Ectodermal cell (in vitro differentiated cells): ENCODE data around the gene GTF2F2.

ENCODE experiments used
- H3K27ac ChIP-seq: 2 replicates; pipeline ENCODE4 v1.7.0; 2013; ENCODE audit warnings: mild to moderate bottlenecking, low read depth, low read length; ENCODE audit not compliant: insufficient read depth, poor library complexity, severe bottlenecking
- H3K27me3 ChIP-seq: 2 replicates; pipeline ENCODE4 v1.7.0; 2013; ENCODE audit warnings: mild to moderate bottlenecking, low read length; ENCODE audit not compliant: insufficient read depth, control insufficient read depth, poor library complexity, severe bottlenecking
- H3K36me3 ChIP-seq: one replicate; pipeline ENCODE4 v1.7.0; 2013; ENCODE audit warnings: low read length; ENCODE audit not compliant: control insufficient read depth, insufficient read depth
- H3K4me1 ChIP-seq: one replicate; pipeline ENCODE4 v1.7.0; 2013; ENCODE audit warnings: low read length; ENCODE audit not compliant: control insufficient read depth, insufficient read depth
- H3K4me3 ChIP-seq: 2 replicates; pipeline ENCODE4 v1.7.0; 2013; ENCODE audit warnings: low read depth, low read length, control low read depth; ENCODE audit not compliant: insufficient read depth
- H3K9me3 ChIP-seq: 2 replicates; pipeline ENCODE4 v1.7.0; 2013; ENCODE audit warnings: mild to moderate bottlenecking, low read length, moderate library complexity; ENCODE audit not compliant: control insufficient read depth
- WGBS, 2 experiments: methylation state at CpG; one replicate each; pipeline ENCODE4 v1.1.7; 2013; ENCODE audit warnings: missing lambda C conversion rate in 2 of 2; 5-methylcytosine and 5-hydroxymethylcytosine counted together

GTF2F2 gene

GRCh38 chr13:45143346-45143751, 23.0 kb downstream of the GTF2F2 start:
- no peaks in the 10 kb centered on the region for H3K4me1 ChIP-seq
- 97% methylated on average over 5 to 7 of the region's 7 CpGs for WGBS, 2 experiments
- no peaks in the 10 kb centered on the region for H3K36me3 ChIP-seq
- H3K4me3 ChIP-seq, result no peak overlapping the region
- H3K27ac ChIP-seq, result no peak overlapping the region
- H3K27me3 ChIP-seq, result no peaks in the 10 kb centered on the region
- H3K9me3 ChIP-seq, result no peaks in the 10 kb centered on the region

GRCh38 chr13:45149964-45150363, 29.7 kb downstream of the GTF2F2 start:
- WGBS, 2 experiments, result no CpG with 5 or more reads among the region's 1 CpG
- no peaks in the 10 kb centered on the region for H3K4me1 ChIP-seq
- no peak overlapping the region for H3K27ac ChIP-seq
- no peak overlapping the region for H3K4me3 ChIP-seq
- no peaks in the 10 kb centered on the region for H3K9me3 ChIP-seq
- no peaks in the 10 kb centered on the region for H3K27me3 ChIP-seq
- H3K36me3 ChIP-seq, result peaks cover 8% of the 10 kb centered on the region

- Histone ChIP-seq H3K4me3 (no peak overlapping the region), H3K27me3 (no peaks in the 10 kb centered on the region), H3K36me3 (peaks cover 5% of the 10 kb centered on the region), H3K4me1 (no peaks in the 10 kb centered on the region), H3K9me3 (no peaks in the 10 kb centered on the region), H3K27ac (no peak overlapping the region)
- 92 to 95% methylated on average over 7 of the region's 7 CpGs for WGBS, 2 experiments
These were observed 36.5 kb downstream of the GTF2F2 start for GRCh38 chr13:45156565-45157361.

- no peak overlapping the region for H3K27ac ChIP-seq
- H3K27me3 ChIP-seq, result no peaks in the 10 kb centered on the region
- H3K36me3 ChIP-seq, result no peaks in the 10 kb centered on the region
- H3K9me3 ChIP-seq, result no peaks in the 10 kb centered on the region
- no peak overlapping the region for H3K4me3 ChIP-seq
- WGBS, 2 experiments, result 67 to 90% methylated on average over 1 of the region's 1 CpG
- no peaks in the 10 kb centered on the region for H3K4me1 ChIP-seq
These were observed 41.9 kb downstream of the GTF2F2 start for GRCh38 chr13:45162194-45162593.

- 100% methylated on average over 1 of the region's 1 CpG; no CpG with 5 or more reads in 1 of the 2 experiments for WGBS, 2 experiments
- no peak overlapping the region for H3K4me3 ChIP-seq
These were observed 42.5 kb downstream of the GTF2F2 start for GRCh38 chr13:45162821-45163220.

GRCh38 chr13:45166858-45167257, 46.5 kb downstream of the GTF2F2 start:
- Histone ChIP-seq H3K4me3 (no peak overlapping the region), H3K9me3 (no peaks in the 10 kb centered on the region), H3K27me3 (no peaks in the 10 kb centered on the region), H3K27ac (no peak overlapping the region), H3K4me1 (no peaks in the 10 kb centered on the region), H3K36me3 (no peaks in the 10 kb centered on the region)
- 72 to 88% methylated on average over 2 of the region's 3 CpGs for WGBS, 2 experiments

More at GRCh38 chr13:45162821-45163220, 42.5 kb downstream of the GTF2F2 start:
- no peaks in the 10 kb centered on the region for H3K27me3 ChIP-seq
- no peaks in the 10 kb centered on the region for H3K36me3 ChIP-seq
- H3K27ac ChIP-seq, result no peak overlapping the region
- H3K4me1 ChIP-seq, result no peaks in the 10 kb centered on the region
- no peaks in the 10 kb centered on the region for H3K9me3 ChIP-seq

- WGBS, 2 experiments, result 89 to 90% methylated on average over 12 of the region's 12 CpGs
These were observed 47.6 kb downstream of the GTF2F2 start for GRCh38 chr13:45167611-45168554.

GRCh38 chr13:45168555-45168930, 48.2 kb downstream of the GTF2F2 start:
- no peak overlapping the region for H3K27ac ChIP-seq
- no peaks in the 10 kb centered on the region for H3K9me3 ChIP-seq
- no peaks in the 10 kb centered on the region for H3K27me3 ChIP-seq
- no peak overlapping the region for H3K4me3 ChIP-seq
- no peaks in the 10 kb centered on the region for H3K36me3 ChIP-seq
- H3K4me1 ChIP-seq, result no peaks in the 10 kb centered on the region
- WGBS, 2 experiments, result 65 to 72% methylated on average over 2 of the region's 2 CpGs

More at GRCh38 chr13:45167611-45168554, 47.6 kb downstream of the GTF2F2 start:
- no peaks in the 10 kb centered on the region for H3K27me3 ChIP-seq
- no peak overlapping the region for H3K27ac ChIP-seq
- H3K4me3 ChIP-seq, result no peak overlapping the region
- H3K36me3 ChIP-seq, result no peaks in the 10 kb centered on the region
- H3K4me1 ChIP-seq, result no peaks in the 10 kb centered on the region
- H3K9me3 ChIP-seq, result no peaks in the 10 kb centered on the region

- H3K4me1 ChIP-seq, result no peaks in the 10 kb centered on the region
- no peaks in the 10 kb centered on the region for H3K27me3 ChIP-seq
- no peak overlapping the region for H3K27ac ChIP-seq
These were observed 54.2 kb downstream of the GTF2F2 start for GRCh38 chr13:45174478-45174877.

More at GRCh38 chr13:45174478-45174877, 54.2 kb downstream of the GTF2F2 start:
- Histone ChIP-seq H3K36me3 (no peaks in the 10 kb centered on the region), H3K9me3 (no peaks in the 10 kb centered on the region), H3K4me3 (no peak overlapping the region)
